DMS53 treated with DMSO at 0.1 percent for 48 hours (cell line): ENCODE measurements around the gene ARMH3.

ENCODE experiments used
- DNase-seq: peaks from one replicate; lab custom pipeline; 2025; ENCODE audit not compliant: unreplicated experiment; lab: John Stamatoyannopoulos, UW

Gene ARMH3

GRCh38 chr10:101941871-101942270 lies 114.1 kb downstream of the ARMH3 start:
- DNase-seq = no peak

DNA sequence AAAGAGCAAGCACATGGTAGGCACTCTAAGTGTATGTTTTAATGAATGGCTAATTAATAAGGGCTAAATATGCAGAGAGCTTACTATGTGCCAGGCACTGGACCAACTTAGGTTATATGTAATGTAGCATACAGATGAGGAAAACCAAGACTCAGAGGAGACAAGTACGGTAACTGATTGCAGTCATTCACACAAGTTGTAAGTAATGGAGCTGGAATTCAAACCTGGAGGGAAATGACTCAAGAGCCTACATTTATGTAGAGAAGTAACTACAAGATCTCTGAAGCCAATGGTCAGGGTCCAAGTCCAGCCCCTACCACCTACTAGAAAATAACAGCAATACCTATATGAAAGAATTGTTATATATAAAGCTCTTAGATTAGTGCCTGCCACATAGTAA lies 115.1 kb downstream of the ARMH3 start:
- DNase-seq = no peak

DNA sequence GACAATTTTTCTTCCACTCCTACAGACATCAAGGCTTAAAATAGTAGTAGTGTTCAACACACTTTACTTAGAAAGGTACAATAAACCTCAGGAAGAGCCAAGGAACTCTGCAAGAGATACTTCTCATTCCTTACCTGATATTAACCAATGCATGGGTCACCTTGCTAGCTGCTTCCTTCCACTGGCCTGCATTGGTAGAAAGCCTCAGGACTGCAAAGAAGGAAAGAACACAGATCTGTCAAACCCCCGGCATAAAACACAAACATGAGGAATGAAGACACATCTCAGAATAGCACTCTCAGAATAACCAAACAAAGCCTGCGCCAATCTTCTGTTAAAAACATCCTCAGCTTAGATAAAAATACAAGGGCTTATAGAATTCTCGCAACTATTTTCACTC lies 116.2 kb downstream of the ARMH3 start:
- no peak for DNase-seq

- DNase-seq = no peak
Measured at GRCh38 chr10:101939008-101939648, 116.8 kb downstream of the ARMH3 start.

DNA sequence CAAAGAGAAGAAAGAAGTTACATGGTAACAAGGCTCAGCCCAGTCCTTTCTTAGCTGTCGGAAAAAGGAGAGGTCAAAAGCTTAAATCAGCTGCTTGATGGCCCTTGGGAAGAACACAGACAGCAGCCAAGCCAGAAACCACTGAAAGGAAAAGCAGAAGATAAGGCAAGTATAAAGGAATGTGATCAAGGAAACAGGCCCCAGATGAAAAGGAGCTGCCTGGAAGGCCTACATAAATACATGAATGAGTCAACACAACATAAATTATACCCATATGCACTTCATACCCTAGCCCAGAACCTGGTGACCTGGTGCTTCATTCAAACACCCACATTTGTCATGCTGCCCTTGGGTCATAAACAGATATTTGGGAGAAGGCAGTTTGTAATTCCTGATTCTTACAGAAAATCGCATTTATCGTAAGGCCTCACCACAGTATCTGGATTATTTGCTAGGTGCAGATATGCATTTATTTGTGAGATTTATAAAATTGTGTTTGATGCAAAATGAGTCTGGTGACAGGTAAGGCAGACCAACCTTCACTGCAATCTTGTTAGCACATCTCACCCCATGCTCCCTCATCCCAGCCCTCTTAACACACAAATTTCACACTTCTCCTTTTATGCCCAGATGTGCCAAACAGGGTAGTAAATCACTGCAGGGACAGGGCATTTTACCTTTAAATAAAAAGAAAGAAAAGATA lies 117.5 kb downstream of the ARMH3 start:
- DNase-seq = no peak

GRCh38 chr10:101935431-101935830 lies 120.5 kb downstream of the ARMH3 start:
- no peak for DNase-seq

DNA sequence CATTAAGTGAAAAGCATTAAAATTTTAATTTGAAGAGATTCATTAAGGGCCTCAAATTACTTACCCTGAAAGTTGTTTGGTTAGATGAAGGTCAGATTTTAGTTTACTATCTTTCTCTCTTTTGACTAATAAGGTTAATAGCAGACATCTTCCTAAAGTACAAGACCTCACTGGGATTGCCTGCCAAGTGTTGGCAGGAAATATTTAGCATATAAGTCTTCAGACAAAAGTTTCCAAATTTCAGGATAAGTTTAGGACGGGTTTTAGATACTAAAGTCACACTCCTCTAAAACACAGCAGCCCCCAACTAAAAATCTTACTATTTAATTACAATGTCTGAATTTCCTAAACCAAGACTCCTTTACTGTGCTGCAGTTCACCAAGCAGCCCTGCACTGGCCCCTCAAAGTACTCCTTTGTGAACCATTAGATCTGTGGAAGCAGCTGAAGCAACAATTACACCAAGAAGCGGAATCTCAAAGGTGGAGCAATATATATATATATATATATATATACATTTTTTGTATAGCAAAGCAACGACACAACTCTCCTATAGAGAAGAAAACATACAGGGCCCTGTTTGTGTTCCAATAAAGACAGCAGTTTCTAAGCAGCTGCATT lies 121.2 kb downstream of the ARMH3 start:
- DNase-seq = no peak

GRCh38 chr10:101933976-101934375 lies 122.0 kb downstream of the ARMH3 start:
- no peak for DNase-seq

GRCh38 chr10:101932183-101932582 lies 123.8 kb downstream of the ARMH3 start:
- DNase-seq = no peak

- DNase-seq = no peak
Measured at GRCh38 chr10:101925027-101925426, 130.9 kb downstream of the ARMH3 start.

DNA sequence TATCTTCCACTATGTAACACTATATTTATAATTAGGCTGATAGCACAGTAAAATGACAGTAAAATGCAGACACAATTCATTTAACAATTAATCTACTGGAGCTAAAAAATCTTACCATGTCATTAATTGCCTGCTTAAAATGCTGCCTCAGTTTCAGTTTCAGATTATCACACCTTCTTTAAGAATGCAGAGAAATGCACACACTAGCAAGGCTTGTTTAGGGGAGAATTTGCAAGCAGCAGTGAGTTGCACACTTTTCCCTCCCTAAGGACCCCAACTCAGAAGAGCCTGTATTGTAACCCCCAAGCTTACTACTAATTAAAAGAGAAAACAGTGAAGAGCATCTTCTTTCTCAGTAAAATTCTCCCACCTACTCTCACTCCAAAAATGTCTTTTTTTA lies 132.7 kb downstream of the ARMH3 start:
- DNase-seq = no peak

DNA sequence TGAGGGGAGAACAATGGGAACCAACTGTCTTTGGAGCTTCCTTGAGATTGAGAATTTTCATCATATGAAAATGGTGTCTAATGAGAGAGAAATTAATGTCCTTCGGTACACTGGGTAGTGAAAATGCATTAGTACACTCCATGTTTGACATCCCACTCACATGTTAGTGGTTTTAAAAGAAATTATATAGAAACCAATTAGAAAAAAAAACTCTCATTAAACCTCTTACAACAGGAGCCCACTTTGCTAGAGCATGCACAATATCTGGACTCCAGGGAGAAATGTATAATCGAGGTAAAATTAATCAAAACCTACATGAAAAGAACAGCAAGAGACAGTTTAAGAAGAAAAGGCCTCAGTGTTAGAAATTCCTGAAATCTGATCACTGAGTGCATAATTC lies 133.1 kb downstream of the ARMH3 start:
- no peak for DNase-seq

DNA sequence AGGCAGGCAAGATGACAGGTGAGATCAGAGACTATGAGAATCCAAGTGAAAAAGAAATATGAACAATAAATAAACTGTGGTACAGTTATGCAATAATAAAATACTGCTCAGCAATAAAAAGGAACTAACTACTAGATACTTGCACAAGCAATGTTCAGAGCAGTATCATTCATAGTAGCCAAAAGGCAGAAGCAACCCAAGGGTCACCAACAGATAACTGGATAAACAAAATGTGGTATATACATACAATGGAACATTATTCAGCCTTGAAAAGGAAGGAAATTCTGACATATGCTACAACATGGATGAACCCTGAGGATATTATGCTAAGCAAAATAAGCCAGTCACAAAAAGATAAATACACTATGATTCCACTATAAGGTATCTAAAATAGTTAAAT lies 135.4 kb downstream of the ARMH3 start:
- no peak for DNase-seq

DNA sequence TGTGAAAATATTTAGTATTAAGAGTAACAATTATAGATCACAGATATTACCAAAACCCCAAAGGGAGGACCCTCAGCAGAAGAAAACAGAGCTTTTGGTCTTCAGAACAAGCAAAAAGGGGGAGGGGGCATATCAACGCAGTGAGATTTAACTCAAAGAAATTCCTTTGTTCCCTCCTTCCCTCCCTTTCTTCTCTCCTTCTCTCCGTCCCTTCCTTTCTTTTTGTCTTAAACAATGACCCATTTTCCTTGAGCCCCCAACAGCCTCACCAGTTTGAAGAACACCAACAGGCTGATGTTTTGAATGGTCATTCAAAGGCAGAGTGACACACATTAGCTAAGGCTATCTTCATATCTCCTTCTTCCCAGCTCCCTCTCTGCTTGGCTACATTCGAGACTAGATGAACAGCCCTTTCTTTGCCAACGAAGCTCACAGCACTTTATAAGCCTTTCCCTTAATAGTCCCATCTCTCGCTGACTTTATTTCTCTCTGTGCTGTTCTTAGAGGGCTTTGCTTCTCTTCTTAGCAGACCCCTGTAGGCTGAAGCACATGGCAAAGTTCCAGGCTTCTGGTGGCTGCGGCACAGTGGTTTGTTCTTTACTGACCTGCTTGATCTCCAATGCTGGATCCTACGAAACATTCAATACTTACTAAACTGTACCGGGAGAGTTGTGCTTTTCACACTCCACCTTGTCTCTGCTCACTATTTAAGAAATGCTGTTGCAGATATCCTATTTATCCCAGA lies 136.8 kb downstream of the ARMH3 start:
- no peak for DNase-seq

DNA sequence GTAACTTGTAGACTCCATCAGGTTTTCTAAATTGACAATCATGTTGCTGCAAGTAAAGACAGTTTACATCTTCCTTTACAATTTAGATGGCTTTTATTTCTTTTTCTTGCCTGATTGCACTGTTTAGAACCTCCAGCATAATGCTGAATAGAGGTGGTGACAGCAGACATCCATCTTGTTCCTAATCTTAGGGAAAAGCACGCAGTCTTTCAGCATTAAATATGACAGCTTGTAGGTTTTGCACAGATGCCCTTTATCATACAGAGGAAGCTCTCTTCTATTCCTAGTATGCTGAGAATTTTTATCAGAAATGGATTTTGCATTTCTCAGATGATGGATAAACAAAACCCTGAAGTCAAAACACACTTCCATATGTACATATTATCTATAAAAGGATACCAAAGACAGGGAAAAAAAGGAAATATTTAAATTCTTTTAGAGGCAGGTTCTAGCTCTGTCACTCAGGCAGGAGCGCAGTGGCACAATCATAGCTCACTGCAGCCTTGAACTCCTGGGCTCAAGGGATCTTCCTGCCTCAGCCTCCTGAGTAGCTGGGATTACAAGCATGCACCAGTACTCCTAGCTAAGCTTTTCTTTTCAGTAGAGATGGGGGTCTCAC lies 143.3 kb downstream of the ARMH3 start:
- DNase-seq = no peak

DNA sequence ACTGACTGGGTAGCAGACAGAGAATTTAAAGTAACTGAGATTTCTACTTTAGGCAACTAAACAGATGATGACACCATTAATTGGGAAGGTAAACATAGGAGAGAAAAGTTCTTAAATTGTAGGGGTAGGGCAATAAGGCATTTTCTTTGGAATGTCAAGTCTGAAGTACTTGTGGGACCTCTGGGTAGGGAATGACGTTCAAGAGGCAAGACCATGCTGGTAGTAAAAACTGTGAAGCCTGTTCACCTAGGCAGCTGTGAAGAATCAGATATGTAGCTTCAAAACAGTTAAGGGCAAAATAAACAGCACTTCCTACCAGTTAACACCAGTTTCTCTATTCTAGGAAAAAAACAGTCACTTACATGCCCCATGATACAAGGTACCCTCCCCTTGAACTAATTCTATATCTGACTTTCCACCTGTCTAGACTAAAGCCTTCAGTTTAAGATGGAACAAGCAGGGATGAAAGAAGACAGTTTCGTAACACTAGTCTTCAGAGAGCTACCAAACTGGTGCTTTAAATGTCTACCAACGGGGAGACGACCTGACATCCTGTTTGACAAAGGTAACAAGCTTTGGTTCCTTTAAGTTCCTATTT lies 149.3 kb downstream of the ARMH3 start:
- no peak for DNase-seq

DNA sequence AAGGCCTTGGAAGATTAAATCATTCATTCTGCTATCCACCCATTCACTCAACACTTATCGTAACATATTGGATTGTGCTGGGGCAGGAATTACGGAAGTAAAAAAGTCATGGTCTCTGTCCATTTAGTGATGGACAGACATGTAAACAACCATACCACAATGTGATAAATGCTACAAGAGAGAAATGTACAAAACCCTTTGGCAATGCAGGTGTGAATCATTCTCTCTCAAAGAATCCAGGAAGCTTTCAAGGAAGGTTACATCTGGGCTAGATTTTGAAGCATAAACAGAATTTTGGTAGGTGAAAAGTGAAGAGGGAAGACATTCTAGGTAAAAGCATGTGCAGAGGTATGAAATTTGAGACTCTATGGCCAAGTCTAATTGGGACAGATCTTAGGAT lies 150.7 kb downstream of the ARMH3 start:
- no peak for DNase-seq

DNA sequence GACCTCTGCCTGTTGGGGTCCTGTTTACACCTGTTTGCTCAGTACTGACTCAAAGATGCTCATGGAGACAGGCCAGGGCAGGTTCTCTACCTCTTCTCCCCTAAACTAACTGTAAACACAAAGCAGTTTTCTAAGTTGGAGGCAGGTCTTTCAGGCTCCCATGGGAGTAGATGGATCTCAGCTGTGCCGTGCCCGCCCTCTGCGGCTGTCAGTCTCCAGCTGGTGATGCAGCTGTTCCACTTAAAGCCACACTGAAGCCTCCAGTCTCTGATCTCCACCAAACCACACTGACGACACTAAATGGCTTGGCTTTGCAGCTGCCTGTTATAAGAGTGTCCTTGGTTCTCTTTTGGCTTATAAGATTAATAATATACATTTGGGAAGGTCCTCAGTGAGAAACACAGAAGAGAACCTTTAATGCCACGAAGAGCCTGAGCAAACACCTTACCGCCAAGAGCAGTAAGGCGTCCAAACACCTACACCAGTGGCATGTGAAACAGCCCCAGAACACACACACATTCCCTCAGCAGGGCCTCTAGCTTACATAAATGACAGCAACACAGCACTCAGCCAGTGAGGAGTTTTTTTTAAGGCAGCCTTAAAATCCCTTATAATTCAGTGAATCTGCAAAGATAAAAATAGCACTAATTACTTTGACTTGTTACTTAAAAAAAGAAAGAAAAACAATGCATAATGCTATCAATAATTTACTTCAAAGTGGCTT lies 152.0 kb downstream of the ARMH3 start:
- no peak for DNase-seq

GRCh38 chr10:101902820-101903145 lies 153.2 kb downstream of the ARMH3 start:
- DNase-seq = no peak

GRCh38 chr10:101902032-101902819 lies 153.7 kb downstream of the ARMH3 start:
- DNase-seq = no peak
